Subcutaneous adipose tissue (tissue), 4 donors: Measurements from ENCODE around the gene CCDC121. TPM values are rescaled to one million over a fixed set of nuclear protein-coding genes. Genes with fewer than 3 reads are reported as not detected.

Source experiments
- total RNA-seq, 4 donors: library from RNA; depleted of rRNA; stranded (reverse); fragments of >200 nt; gene quantifications; one replicate each; pipeline ENCODE4 v1.1.0, GENCODE V29; 2016
- TF ChIP-seq, protein P1 (sequence below): fragments of 450-650 bp; IDR thresholded peaks from one replicate; pipeline ENCODE4 v1.5.1; 2016; ENCODE audit warnings: low read depth, mild to moderate bottlenecking, control low read depth, antibody characterized with exemption, moderate library complexity

Gene CCDC121, protein sequence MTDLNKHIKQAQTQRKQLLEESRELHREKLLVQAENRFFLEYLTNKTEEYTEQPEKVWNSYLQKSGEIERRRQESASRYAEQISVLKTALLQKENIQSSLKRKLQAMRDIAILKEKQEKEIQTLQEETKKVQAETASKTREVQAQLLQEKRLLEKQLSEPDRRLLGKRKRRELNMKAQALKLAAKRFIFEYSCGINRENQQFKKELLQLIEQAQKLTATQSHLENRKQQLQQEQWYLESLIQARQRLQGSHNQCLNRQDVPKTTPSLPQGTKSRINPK
- total RNA-seq: 1 to 10 TPM; 2.5 to 6.6 (median 4.1) TPM

DNA sequence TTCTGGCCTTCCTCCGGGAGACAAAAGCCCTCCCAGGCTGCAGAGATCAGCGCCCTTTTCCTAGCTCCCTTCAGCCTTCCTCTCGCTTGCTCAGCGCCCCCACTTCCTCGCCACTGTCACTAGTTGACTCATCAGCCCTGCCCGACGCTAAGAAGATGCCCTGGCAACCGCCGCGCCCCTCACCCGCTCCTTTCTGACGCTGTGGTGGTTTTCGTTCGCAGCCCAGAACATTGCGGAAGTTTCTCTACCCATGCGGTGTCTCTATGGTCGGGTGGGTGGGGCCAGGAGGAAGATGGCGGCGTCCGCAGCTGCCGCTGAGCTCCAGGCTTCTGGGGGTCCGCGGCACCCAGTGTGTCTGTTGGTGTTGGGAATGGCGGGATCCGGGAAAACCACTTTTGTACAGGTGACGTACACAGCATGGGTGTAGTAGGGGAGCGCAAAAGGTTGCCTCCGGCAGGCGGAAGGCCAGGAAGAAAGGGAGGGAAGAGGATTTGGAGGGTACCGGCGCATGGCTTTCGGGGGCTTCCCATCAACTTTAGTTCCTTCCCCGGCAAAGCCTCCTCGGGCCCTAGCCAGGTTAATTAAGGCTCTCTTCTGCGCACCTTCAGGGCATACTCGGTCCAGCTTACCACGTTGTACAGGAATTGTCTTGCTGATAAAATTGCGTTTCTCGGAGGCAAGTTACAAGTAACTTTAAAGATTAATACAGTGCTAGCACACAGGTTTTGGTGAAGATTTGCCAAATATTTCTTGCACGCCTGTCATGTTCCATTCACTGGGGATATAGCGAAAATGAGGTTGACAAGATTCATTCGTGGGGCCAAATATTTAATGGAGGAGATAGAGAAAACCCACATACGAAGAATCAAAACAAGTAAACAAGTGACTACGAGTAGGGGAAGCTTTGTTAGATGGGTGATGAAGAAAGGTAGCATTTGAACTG is at the start of gene CCDC121, which contains the start of gene GPN1:
Gene CCDC121 (minus strand): TSS at position 246 of the 943 bp plus-strand sequence. CDS start 1,213 bp downstream, outside the sequence.
Gene GPN1 (plus strand): TSS at position 284 of the 943 bp plus-strand sequence. CDS start 9 bp downstream, at position 293.
- TF ChIP-seq, protein P1, sequence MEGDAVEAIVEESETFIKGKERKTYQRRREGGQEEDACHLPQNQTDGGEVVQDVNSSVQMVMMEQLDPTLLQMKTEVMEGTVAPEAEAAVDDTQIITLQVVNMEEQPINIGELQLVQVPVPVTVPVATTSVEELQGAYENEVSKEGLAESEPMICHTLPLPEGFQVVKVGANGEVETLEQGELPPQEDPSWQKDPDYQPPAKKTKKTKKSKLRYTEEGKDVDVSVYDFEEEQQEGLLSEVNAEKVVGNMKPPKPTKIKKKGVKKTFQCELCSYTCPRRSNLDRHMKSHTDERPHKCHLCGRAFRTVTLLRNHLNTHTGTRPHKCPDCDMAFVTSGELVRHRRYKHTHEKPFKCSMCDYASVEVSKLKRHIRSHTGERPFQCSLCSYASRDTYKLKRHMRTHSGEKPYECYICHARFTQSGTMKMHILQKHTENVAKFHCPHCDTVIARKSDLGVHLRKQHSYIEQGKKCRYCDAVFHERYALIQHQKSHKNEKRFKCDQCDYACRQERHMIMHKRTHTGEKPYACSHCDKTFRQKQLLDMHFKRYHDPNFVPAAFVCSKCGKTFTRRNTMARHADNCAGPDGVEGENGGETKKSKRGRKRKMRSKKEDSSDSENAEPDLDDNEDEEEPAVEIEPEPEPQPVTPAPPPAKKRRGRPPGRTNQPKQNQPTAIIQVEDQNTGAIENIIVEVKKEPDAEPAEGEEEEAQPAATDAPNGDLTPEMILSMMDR: no peak

DNA sequence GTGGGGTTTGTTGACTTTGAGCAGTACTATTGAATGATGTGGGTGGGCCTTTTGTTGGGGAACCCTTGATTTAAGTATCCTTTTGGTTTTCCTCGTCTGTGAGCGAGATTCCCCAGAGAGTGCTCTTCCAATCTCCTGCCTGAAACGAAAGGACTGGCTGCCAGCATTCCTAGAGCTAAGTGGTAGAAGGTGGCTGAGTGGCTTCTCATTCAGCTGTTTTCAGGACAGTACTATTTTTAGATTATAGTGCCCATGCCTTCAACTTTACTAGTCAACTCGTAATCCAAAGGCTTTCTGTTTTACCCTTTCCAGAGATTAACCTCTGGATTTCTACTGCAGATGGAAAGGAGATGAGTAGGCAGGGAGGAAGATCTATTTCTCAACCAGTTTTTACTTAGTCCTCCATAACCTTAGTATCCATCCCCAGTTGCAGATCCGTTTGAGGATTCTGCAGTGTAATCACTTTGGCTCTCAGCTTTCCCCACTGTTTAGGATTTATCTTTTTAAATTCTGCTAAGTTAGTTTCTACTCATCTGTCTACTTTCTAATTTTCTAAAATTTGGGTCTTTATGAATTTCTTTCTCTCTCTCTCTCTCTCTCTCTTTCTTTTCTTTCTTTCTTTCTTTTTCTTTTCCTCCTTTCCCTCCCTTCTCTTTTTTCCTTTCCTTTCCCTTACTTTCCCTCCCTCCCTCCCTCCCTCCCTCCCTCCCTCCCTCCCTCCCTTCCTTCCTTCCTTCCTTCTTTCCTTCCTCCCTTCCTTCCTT is 44.1 kb upstream of the CCDC121 start:
- TF ChIP-seq, protein P1: no peak

DNA sequence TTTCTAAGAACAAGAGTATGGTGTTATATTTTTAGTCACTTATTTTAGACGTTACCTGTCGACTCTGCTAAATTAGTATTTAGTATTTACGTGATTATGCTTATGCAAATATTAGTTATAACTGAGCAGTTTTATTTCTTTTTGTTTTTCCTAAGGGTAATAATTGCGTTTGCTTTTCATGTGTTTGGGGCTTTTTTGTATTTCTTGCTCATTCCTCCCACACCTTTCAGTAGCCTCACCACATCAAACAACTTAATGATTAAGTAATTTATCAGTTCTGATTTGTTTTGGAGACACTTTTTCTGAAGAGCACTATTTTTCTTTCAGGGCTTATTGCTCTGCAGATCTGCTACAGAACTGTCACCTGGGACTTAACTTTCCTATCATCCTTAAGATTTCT is 42.4 kb upstream of the CCDC121 start:
- TF ChIP-seq, protein P1: no peak

DNA sequence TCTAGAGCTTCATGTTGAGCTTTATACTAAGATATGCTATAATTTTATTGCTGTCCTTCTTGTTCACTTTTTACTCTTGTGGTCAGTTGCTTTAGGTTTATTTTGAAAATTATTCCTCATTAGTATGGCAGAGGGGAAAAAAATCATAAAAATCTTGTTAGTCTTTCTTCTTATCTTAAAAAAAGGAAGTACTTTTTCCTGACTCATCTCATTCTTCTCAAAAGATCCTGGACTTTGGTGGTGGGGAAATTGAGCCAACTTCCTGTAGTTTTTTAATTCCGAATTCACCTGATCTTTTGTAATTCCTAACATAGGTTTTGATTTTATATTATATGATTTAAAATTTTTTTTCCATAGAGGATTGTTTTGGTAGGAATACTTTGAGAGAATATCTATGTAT is 38.6 kb upstream of the CCDC121 start:
- TF ChIP-seq, protein P1: no peak

DNA sequence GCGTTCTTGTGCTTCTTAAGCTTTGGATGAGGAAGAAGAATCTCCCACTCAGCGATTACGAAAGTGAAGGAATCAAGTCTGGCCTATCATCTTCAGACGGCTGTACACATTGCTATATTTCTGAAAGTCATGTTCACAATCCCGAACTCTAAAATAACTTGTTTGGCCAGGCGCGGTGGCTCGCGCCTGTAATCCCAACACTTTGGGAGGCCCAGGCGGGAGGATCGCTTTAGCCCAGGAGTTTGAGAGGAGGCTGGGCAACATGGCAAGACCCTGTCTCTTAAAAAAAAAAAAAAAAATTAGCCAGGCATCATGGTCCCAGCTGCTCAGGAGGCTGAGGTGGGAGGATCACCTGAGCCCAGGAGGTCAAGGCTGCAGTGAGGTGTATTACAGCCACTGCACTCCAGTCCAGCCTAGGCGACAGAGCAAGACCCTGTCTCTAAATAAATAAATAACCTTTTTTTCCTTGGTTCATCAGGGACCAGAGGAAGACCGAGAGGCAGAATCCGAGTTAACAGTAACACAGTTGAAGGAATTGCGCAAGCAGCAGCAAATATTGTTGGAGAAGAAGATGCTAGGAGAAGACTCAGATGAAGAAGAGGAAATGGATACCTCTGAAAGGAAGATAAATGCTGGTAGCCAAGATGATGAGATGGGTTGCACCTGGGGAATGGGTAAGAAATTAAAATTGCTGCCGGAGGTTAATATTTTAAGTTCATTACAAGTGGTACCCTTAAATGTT is 36.0 kb upstream of the CCDC121 start:
- TF ChIP-seq, protein P1: no peak

DNA sequence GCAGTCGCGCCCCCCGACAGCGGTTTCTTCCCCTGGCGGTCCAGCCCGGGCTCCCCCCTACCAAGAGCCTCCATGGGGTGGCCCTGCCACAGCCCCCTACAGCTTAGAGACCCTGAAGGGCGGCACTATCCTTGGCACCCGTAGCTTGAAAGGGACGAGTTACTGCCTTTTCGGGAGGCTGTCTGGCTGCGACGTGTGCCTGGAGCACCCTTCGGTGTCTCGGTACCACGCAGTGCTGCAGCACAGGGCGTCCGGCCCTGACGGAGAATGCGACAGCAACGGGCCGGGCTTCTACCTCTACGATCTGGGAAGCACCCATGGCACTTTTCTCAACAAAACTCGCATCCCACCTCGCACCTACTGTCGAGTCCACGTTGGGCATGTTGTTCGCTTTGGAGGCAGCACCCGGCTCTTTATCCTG is 35.4 kb upstream of the CCDC121 start:
- TF ChIP-seq, protein P1: no peak
